Progenitor cell of endocrine pancreas (in vitro differentiated cells): ENCODE results near the gene GPR176. TPM values are rescaled to one million over a fixed set of nuclear protein-coding genes. Genes with fewer than 3 reads are reported as not detected.

Experiments
- DNase-seq: peaks from one replicate; pipeline ENCODE4 v3.0.0; 2021; ENCODE audit warnings: low spot score; ENCODE audit not compliant: unreplicated experiment
- H3K27ac Mint-ChIP-seq: 2 replicates; pipeline ENCODE4 v1.8.0; 2021; ENCODE audit warnings: mild to moderate bottlenecking, moderate library complexity, mixed read lengths
- H3K27me3 Mint-ChIP-seq: 2 replicates; pipeline ENCODE4 v1.8.0; 2021; ENCODE audit warnings: mixed read lengths
- H3K36me3 Mint-ChIP-seq: 2 replicates; pipeline ENCODE4 v1.8.0; 2022; ENCODE audit warnings: mixed read lengths; ENCODE audit not compliant: insufficient read depth
- H3K4me1 Mint-ChIP-seq: 2 replicates; pipeline ENCODE4 v1.8.0; 2021; ENCODE audit warnings: low read depth, mixed read lengths
- H3K4me3 Mint-ChIP-seq: 2 replicates; pipeline ENCODE4 v1.8.0; 2021; ENCODE audit warnings: low read depth, mild to moderate bottlenecking, moderate library complexity, mixed read lengths
- H3K9me3 Mint-ChIP-seq: 2 replicates; pipeline ENCODE4 v1.8.0; 2021; ENCODE audit warnings: low read depth, mixed read lengths
- total RNA-seq: library from RNA; stranded (reverse); gene quantifications from 2 replicates; pipeline ENCODE4 v1.2.1, GENCODE V29; 2021
- TF ChIP-seq, protein P1 (sequence below): fragments of 200-600 bp; sonication (generic); IDR thresholded peaks from one replicate; pipeline ENCODE4 v1.5.0; 2021; ENCODE audit warnings: antibody characterized with exemption, mild to moderate bottlenecking; ENCODE audit not compliant: unreplicated experiment

The GPR176 gene
- total RNA-seq, 1 donor from 2014 or later = 1.0 TPM

GRCh38 chr15:39870537-39870936 lies 49.5 kb downstream of the GPR176 start:
- TF ChIP-seq, protein P1, sequence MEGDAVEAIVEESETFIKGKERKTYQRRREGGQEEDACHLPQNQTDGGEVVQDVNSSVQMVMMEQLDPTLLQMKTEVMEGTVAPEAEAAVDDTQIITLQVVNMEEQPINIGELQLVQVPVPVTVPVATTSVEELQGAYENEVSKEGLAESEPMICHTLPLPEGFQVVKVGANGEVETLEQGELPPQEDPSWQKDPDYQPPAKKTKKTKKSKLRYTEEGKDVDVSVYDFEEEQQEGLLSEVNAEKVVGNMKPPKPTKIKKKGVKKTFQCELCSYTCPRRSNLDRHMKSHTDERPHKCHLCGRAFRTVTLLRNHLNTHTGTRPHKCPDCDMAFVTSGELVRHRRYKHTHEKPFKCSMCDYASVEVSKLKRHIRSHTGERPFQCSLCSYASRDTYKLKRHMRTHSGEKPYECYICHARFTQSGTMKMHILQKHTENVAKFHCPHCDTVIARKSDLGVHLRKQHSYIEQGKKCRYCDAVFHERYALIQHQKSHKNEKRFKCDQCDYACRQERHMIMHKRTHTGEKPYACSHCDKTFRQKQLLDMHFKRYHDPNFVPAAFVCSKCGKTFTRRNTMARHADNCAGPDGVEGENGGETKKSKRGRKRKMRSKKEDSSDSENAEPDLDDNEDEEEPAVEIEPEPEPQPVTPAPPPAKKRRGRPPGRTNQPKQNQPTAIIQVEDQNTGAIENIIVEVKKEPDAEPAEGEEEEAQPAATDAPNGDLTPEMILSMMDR = no peak
- Mint-ChIP-seq H3K9me3 (no peaks in the 10 kb centered on the region), H3K27ac (no peak overlapping the region), H3K4me1 (peaks cover 22% of the 10 kb centered on the region), H3K4me3 (no peak overlapping the region), H3K36me3 (no peaks in the 10 kb centered on the region), H3K27me3 (peaks cover 11% of the 10 kb centered on the region)
- no peak for DNase-seq

DNA sequence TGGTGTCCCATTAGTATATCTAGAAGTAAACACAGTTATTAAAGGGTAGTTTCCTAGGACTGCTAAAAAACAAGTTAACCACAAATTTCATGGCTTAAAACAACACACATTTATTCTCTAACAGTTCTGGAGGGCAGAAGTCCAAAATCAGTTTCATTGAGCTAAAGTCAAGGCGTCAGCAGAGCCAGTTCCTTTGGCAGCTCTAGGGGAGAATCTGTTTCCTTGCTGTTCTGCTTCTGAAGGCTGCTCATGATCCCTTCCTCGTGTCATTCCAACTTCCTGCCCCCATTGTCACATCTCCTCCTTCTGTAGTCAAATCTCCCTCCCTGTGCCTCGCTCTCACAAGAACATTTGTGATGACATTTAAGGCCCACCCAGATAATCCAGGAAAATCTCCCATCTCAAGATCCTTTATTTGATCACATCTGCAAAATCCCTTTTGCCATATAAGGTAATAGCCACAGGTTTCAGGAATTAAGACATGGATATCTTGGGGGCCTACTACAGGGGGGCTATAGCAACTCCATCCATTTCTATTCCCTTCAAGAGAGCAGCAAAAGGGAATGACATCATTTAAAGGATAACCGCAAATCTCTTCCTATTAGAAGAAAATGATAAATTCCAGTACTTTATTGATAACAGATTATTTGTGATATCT lies 50.1 kb downstream of the GPR176 start:
- Mint-ChIP-seq H3K9me3 (no peaks in the 10 kb centered on the region), H3K4me1 (peaks cover 22% of the 10 kb centered on the region), H3K4me3 (no peak overlapping the region), H3K36me3 (no peaks in the 10 kb centered on the region), H3K27ac (no peak overlapping the region), H3K27me3 (peaks cover 11% of the 10 kb centered on the region)
- DNase-seq = no peak
- TF ChIP-seq, protein P1 = no peak

- Mint-ChIP-seq H3K27ac (no peak overlapping the region), H3K4me1 (peaks cover 22% of the 10 kb centered on the region), H3K4me3 (no peak overlapping the region), H3K36me3 (no peaks in the 10 kb centered on the region), H3K9me3 (no peaks in the 10 kb centered on the region), H3K27me3 (peaks cover 11% of the 10 kb centered on the region)
- TF ChIP-seq, protein P1 = no peak
- DNase-seq = no peak
These were observed 50.8 kb downstream of the GPR176 start for GRCh38 chr15:39869254-39869653.

GRCh38 chr15:39868396-39868795 lies 51.7 kb downstream of the GPR176 start:
- no peak for DNase-seq
- Mint-ChIP-seq H3K27ac (no peak overlapping the region), H3K4me3 (no peak overlapping the region), H3K36me3 (no peaks in the 10 kb centered on the region), H3K9me3 (no peaks in the 10 kb centered on the region), H3K27me3 (peaks cover 11% of the 10 kb centered on the region), H3K4me1 (peaks cover 22% of the 10 kb centered on the region)
- TF ChIP-seq, protein P1 = no peak

- no peaks in the 10 kb centered on the region for H3K36me3 Mint-ChIP-seq
- H3K9me3 Mint-ChIP-seq = no peaks in the 10 kb centered on the region
- TF ChIP-seq, protein P1 = no peak
- no peak for DNase-seq
- no peak overlapping the region for H3K27ac Mint-ChIP-seq
- peaks cover 9% of the 10 kb centered on the region for H3K27me3 Mint-ChIP-seq
- no peak overlapping the region for H3K4me3 Mint-ChIP-seq
- peaks cover 12% of the 10 kb centered on the region for H3K4me1 Mint-ChIP-seq
These were observed 56.0 kb downstream of the GPR176 start for GRCh38 chr15:39864116-39864515.
